ENCODE results near the gene AHRR. TPM values are rescaled to one million over a fixed set of nuclear protein-coding genes. Genes with fewer than 3 reads are reported as not detected.

Gene AHRR
- total and polyA plus RNA-seq, 2 of the 4 experiments (the other 2 are of a cell fraction) = 15.6 to 37.1 TPM

DNA sequence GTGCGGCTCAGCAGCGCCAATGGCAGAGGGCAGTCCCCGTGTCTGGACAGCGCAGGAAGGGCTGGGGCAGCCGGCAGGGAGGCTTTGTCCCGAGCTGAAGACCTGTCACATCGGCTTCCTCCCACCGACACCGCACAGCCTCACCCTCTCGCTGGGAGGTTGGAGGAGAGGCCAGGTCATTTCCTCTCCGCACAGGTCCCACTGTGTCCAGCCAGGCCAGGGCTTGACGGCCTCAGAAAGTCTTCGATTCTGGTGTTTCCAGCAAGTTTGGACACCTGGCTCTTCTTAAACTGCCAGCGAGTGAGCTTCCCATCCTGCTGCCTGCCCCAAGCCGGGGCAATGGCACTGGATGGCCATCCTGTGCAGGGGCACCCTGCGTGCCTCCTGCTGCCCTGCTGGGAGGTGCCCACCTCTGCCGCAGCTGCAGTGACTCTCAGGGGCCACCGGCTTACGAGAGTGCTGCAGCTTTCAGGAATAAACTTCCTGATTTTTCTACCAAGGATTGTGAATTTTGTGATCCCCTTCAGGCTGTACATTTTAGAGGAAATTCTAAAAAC, 33.9 kb downstream of the AHRR start:
- intact Hi-C loops (cut with micrococcal nuclease) (no loop called here), in situ Hi-C loops (cut with MboI; ENCODE audit: low sequenced_read_pairs) (no loop called here), dilution Hi-C loops (cut with HindIII; ENCODE audit: low sequenced_read_pairs, unreplicated experiment) (no loop called here)
- H3K4me2 ChIP-seq (ENCODE audit: low read depth, low read length) = no peak overlapping the region
- peak overlapping the region; percentile 2; the same call in 1 of the 2 replicates for H3K27ac ChIP-seq (ENCODE audit: insufficient read depth, low read length)
- no peak overlapping the region for H2BK15ac ChIP-seq (ENCODE audit: low read depth, low read length)
- no peak overlapping the region for H2BK20ac ChIP-seq (ENCODE audit: low read depth, low read length)
- no peak overlapping the region for H2BK120ac ChIP-seq (ENCODE audit: low read depth, low read length)
- H3K23ac ChIP-seq (ENCODE audit: low read depth, low read length) = no peak overlapping the region
- H3K36me3 ChIP-seq (ENCODE audit: control insufficient read depth, insufficient read depth, low read length) = peaks cover 53% of the 10 kb centered on the region
- 93% methylated on average over 5 of the region's 19 CpGs; no CpG with 5 or more reads in 1 of the 2 experiments for whole genome bisulfite sequencing, 2 experiments (ENCODE audit: extremely low coverage in 2 of 2, insufficient read length in 1 of 2)
- TF ChIP-seq BHLHE40 (IDR thresholded peaks at IDR 0.05; ENCODE audit: low read depth, low read length) = no peak
- no peak for TF ChIP-seq NFE2L2 (IDR thresholded peaks at IDR 0.05; ENCODE audit: low read depth, low read length)
- H3K4me3 ChIP-seq (ENCODE audit: insufficient read depth, low read depth, low read length) = no peak overlapping the region
- no peak overlapping the region for H3K9ac ChIP-seq (ENCODE audit: low read depth, low read length)
- H2AFZ ChIP-seq (replicated peaks; ENCODE audit: low read length, poor library complexity) = no peak overlapping the region
- peaks cover 12% of the 10 kb centered on the region for H4K20me1 ChIP-seq (ENCODE audit: insufficient read depth, low read length)
- peaks cover 6% of the 10 kb centered on the region; the same call in 1 of the 2 replicates for H3K9me1 ChIP-seq (ENCODE audit: insufficient read depth, low read length)
- peaks cover 25 to 53% of the 10 kb centered on the region in 2 experiments for H3K79me1 ChIP-seq (ENCODE audit: low read depth in 1 of 2, low read length in 2 of 2)
- H3K56ac ChIP-seq (ENCODE audit: extremely low read depth, insufficient read depth, low read length) = no peak overlapping the region
- no TSS peak for BruUV-seq (replicated peaks)
- H3K9me3 ChIP-seq (ENCODE audit: control insufficient read depth, insufficient read depth, low read length) = no peaks in the 10 kb centered on the region
- no peak overlapping the region for H4K8ac ChIP-seq (ENCODE audit: low read depth in 2 of 2, low read length in 2 of 2)
- DNase-seq = no peak
- H3K4ac ChIP-seq (ENCODE audit: low read depth, low read length) = no peak overlapping the region
- POLR2A ChIA-PET (ENCODE audit: unreplicated experiment) = no interaction called here
- no peak for ATAC-seq (ENCODE audit: low read depth)
- no peak overlapping the region for H2AK9ac ChIP-seq (replicated peaks; ENCODE audit: low read depth, low read length, poor library complexity)
- no peak overlapping the region for H3K14ac ChIP-seq (replicated peaks; ENCODE audit: low read depth, low read length)
- CTCF ChIA-PET = interaction anchor here (0.7 kb wide), 1 partner anchor 24 kb away, joined by 4 read pairs; no protein-coding TSS in a partner anchor
- H3K27me3 ChIP-seq (ENCODE audit: control insufficient read depth, insufficient read depth, low read length) = no peaks in the 10 kb centered on the region
- H3K4me1 ChIP-seq (ENCODE audit: control insufficient read depth, insufficient read depth, low read length) = no peaks in the 10 kb centered on the region
- no peak overlapping the region for H3K18ac ChIP-seq (ENCODE audit: low read depth, low read length)
- H4K91ac ChIP-seq (ENCODE audit: insufficient read depth, low read depth, low read length) = no peak overlapping the region
- H4K5ac ChIP-seq (ENCODE audit: low read depth, low read length) = no peak overlapping the region
- no peak overlapping the region for H2BK5ac ChIP-seq (ENCODE audit: low read depth, low read length, poor library complexity, severe bottlenecking)
- no peak overlapping the region for H2AK5ac ChIP-seq (ENCODE audit: low read depth, low read length)
